ENCODE data around the gene FGFBP3. TPM values are rescaled to one million over a fixed set of nuclear protein-coding genes. Genes with fewer than 3 reads are reported as not detected.
"Not testable (repeated sequence)": the region's sequence is repeated elsewhere in the genome, so short reads cannot be mapped to it uniquely, and the experiment has no call there.

Gene FGFBP3
- total and polyA plus RNA-seq, 8 donors: 0.29 to 2.0 (median 0.80) TPM; not detected in 1

DNA sequence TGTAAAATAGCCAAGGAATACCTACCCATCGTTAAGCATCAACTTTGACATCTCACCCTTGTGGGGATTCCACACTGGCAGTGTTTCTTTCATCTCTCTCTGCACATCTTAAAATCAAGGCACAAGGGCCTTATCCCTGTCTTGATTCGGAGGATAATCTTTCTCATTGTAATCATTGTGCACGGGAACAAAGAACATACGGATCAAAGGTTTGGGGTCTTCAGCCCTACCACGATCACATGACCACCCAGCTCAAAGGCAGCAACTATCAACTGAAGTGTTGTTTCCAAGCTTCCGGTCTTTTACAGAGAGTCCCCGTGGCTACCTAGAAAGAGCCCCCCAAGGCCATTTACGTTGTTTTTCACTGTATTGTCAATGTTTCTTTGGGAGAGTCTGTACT, 11.9 kb downstream of the FGFBP3 start:
- H3K36me3 ChIP-seq: no peaks in the 10 kb centered on the region
- H3K4me1 ChIP-seq: peaks cover 0 to 10% (median 3%) of the 10 kb centered on the region in 4 donors
- WGBS, 5 donors: 63 to 73% (median 67%) methylated on average over 8 of the region's 8 CpGs
- no peak overlapping the region for H3K4me3 ChIP-seq
- H3K9me3 ChIP-seq: no peaks in the 10 kb centered on the region
- TF ChIP-seq, protein P1, sequence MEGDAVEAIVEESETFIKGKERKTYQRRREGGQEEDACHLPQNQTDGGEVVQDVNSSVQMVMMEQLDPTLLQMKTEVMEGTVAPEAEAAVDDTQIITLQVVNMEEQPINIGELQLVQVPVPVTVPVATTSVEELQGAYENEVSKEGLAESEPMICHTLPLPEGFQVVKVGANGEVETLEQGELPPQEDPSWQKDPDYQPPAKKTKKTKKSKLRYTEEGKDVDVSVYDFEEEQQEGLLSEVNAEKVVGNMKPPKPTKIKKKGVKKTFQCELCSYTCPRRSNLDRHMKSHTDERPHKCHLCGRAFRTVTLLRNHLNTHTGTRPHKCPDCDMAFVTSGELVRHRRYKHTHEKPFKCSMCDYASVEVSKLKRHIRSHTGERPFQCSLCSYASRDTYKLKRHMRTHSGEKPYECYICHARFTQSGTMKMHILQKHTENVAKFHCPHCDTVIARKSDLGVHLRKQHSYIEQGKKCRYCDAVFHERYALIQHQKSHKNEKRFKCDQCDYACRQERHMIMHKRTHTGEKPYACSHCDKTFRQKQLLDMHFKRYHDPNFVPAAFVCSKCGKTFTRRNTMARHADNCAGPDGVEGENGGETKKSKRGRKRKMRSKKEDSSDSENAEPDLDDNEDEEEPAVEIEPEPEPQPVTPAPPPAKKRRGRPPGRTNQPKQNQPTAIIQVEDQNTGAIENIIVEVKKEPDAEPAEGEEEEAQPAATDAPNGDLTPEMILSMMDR (IDR thresholded peaks at IDR 0.05): no peak
- no peak for TF ChIP-seq EP300 (IDR thresholded peaks at IDR 0.05)
- no peak for TF ChIP-seq POLR2AphosphoS5 (IDR thresholded peaks at IDR 0.05)
- no peak for TF ChIP-seq POLR2A (IDR thresholded peaks at IDR 0.05)
- H3K27me3 ChIP-seq: no peaks in the 10 kb centered on the region
- no peak for DNase-seq
- H3K27ac ChIP-seq: no peak overlapping the region
- intact Hi-C loops (cut with DNase I; ENCODE audit: low total_unique reads): loop anchor here (10.0 kb wide), 1 partner anchor 133 kb away; no protein-coding TSS in a partner anchor

DNA sequence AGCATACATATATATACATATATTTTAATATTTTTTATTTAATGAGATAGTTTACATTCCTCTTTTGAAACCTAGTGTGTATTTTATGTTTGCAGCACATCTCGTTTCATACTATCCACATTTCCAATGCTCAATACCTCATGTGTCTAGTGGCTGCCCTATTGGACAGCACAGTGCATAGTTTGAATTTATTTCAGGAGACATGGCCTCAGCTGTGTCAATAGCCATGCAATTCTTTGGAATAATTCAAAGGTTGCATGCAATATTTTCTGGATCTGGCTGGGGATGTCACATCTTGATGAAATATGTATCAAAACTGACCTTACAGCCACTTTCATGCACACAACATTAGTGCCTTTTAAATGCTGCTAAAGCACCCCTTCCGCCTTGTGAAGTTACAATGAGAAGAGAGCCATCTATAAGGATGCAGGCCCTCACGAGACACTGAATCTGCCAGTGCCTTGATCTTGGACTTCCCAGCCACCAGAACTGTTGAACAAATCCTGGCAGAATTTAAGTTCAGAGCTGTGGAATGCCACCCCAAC, 13.0 kb downstream of the FGFBP3 start:
- intact Hi-C loops (cut with DNase I; ENCODE audit: low total_unique reads): loop anchor here (10.0 kb wide), 1 partner anchor 131 kb away; no protein-coding TSS in a partner anchor
- no peak for TF ChIP-seq POLR2AphosphoS5 (IDR thresholded peaks at IDR 0.05)
- TF ChIP-seq POLR2A (IDR thresholded peaks at IDR 0.05): no peak
- TF ChIP-seq, protein P1 (IDR thresholded peaks at IDR 0.05): no peak
- TF ChIP-seq EP300 (IDR thresholded peaks at IDR 0.05): no peak
- no peaks in the 10 kb centered on the region for H3K9me3 ChIP-seq
- H3K27me3 ChIP-seq: no peaks in the 10 kb centered on the region
- H3K4me3 ChIP-seq: no peak overlapping the region
- DNase-seq: no peak
- no peaks in the 10 kb centered on the region for H3K36me3 ChIP-seq
- H3K4me1 ChIP-seq: no peaks in the 10 kb centered on the region
- H3K27ac ChIP-seq: no peak overlapping the region
- WGBS, 5 donors: 89 to 95% (median 94%) methylated on average over 3 of the region's 3 CpGs

DNA sequence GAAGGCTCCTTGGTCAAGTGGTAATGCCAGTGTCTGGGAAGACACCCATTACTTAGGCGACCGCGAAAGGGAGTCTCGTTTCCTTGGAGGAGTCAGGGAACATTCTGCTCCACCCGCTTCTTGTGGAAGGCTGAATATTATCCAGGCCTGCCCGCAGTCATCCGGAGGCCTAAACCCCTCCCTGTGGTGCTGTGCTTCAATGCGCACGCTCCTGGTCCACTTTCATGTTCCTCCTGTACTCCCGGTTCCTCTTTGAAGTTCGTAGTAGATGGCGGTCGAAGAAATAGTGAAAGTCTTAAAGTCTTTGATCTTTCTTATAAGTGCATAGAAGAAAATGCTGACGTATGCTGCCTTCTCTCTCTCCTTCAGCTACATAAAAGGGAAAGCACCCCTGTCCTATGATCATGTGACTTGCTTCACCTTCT, 15.0 kb downstream of the FGFBP3 start:
- not testable (repeated sequence) for H3K27me3 ChIP-seq, DNase-seq, H3K27ac ChIP-seq, H3K9me3 ChIP-seq, H3K4me3 ChIP-seq, H3K4me1 ChIP-seq, H3K36me3 ChIP-seq
- 85 to 92% (median 89%) methylated on average over 14 of the region's 14 CpGs for WGBS, 5 donors
- intact Hi-C loops (cut with DNase I; ENCODE audit: low total_unique reads): loop anchor here (10.0 kb wide), 1 partner anchor 129 kb away; no protein-coding TSS in a partner anchor

DNA sequence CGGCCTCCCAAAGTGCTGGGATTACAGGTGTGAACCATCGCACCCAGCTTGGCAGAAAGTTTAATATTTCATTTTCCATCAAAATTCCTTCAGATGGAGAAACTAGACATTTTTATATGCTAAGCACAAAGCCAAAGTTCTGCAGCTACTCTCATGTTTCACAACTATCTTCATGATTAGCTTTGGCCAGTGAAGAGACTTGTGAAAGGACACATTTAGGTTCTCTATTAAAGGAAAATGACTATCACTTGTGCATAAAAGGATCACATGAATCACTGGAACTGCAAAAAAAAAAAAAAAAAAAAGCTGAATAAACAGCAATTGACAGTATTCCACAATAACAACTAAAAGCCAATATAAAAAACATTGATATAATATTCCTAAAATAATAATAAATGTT, 16.2 kb downstream of the FGFBP3 start:
- H3K4me1 ChIP-seq: peaks cover 0 to 2% (median 2%) of the 10 kb centered on the region in 4 donors
- H3K27me3 ChIP-seq: no peaks in the 10 kb centered on the region
- H3K9me3 ChIP-seq: no peaks in the 10 kb centered on the region
- intact Hi-C loops (cut with DNase I; ENCODE audit: low total_unique reads): loop anchor here (10.0 kb wide), 1 partner anchor 128 kb away; no protein-coding TSS in a partner anchor
- 94 to 100% (median 96%) methylated on average over 2 of the region's 2 CpGs for WGBS, 5 donors
- no peak for DNase-seq
- no peak overlapping the region for H3K4me3 ChIP-seq
- no peaks in the 10 kb centered on the region for H3K36me3 ChIP-seq
- TF ChIP-seq, protein P1 (IDR thresholded peaks at IDR 0.05): no peak
- TF ChIP-seq EP300 (IDR thresholded peaks at IDR 0.05) (no peak), POLR2A (IDR thresholded peaks at IDR 0.05) (no peak), POLR2AphosphoS5 (IDR thresholded peaks at IDR 0.05) (no peak)
- no peak overlapping the region for H3K27ac ChIP-seq
